Endodermal cell (in vitro differentiated cells): Measurements from ENCODE around the gene TIAM1. TPM values are rescaled to one million over a fixed set of nuclear protein-coding genes. Genes with fewer than 3 reads are reported as not detected.

Experiments
- DNase-seq: peaks from one replicate; pipeline ENCODE4 v3.0.0-alpha.2; 2017
- H3K27ac ChIP-seq: 2 replicates; pipeline ENCODE4 v1.5.1; 2013; ENCODE audit warnings: mild to moderate bottlenecking, low read depth, low read length, moderate library complexity
- H3K27me3 ChIP-seq: 2 replicates; pipeline ENCODE4 v1.6.1; 2013; ENCODE audit warnings: mild to moderate bottlenecking, low read length, moderate library complexity; ENCODE audit not compliant: insufficient read depth, control insufficient read depth, poor library complexity, severe bottlenecking
- H3K36me3 ChIP-seq: 2 replicates; pipeline ENCODE4 v1.7.0; 2013; ENCODE audit warnings: mild to moderate bottlenecking, low read length, moderate library complexity; ENCODE audit not compliant: control insufficient read depth, insufficient read depth
- H3K4me1 ChIP-seq: one replicate; pipeline ENCODE4 v1.7.0; 2013; ENCODE audit warnings: low read length; ENCODE audit not compliant: control insufficient read depth, insufficient read depth
- H3K4me3 ChIP-seq: 2 replicates; pipeline ENCODE4 v1.5.1; 2013; ENCODE audit warnings: mild to moderate bottlenecking, low read length, moderate library complexity
- H3K9ac ChIP-seq: 2 replicates; pipeline ENCODE4 v1.6.1; 2013; ENCODE audit warnings: mild to moderate bottlenecking, low read length, moderate library complexity; ENCODE audit not compliant: poor library complexity, severe bottlenecking; ENCODE audit errors: extremely low read depth
- H3K9me3 ChIP-seq: 2 replicates; pipeline ENCODE4 v1.6.1; 2013; ENCODE audit warnings: mild to moderate bottlenecking, low read length, moderate library complexity; ENCODE audit not compliant: control insufficient read depth
- H3K27ac Mint-ChIP-seq: 2 replicates; pipeline ENCODE4 v1.8.0; 2020; ENCODE audit warnings: mixed read lengths
- H3K27me3 Mint-ChIP-seq: 2 replicates; pipeline ENCODE4 v1.8.0; 2021; ENCODE audit warnings: mild to moderate bottlenecking, mixed read lengths; ENCODE audit not compliant: insufficient read depth
- H3K36me3 Mint-ChIP-seq: 2 replicates; pipeline ENCODE4 v1.8.0; 2020; ENCODE audit warnings: low read depth, mixed read lengths
- H3K4me1 Mint-ChIP-seq: 2 replicates; pipeline ENCODE4 v1.8.0; 2020; ENCODE audit warnings: mixed read lengths
- H3K4me3 Mint-ChIP-seq: 2 replicates; pipeline ENCODE4 v1.8.0; 2020; ENCODE audit warnings: mild to moderate bottlenecking, moderate library complexity, mixed read lengths
- H3K9me3 Mint-ChIP-seq: 2 replicates; pipeline ENCODE4 v1.8.0; 2020; ENCODE audit warnings: mild to moderate bottlenecking, mixed read lengths
- CTCF ChIP-seq: fragments of 200-600 bp; sonication (generic); conservative IDR thresholded peaks from 2 replicates; pipeline ENCODE4 v1.5.0; 2021; ENCODE audit warnings: antibody characterized with exemption, mild to moderate bottlenecking
- WGBS, 2 experiments: methylation state at CpG; one replicate each; pipeline versions ENCODE4 v1.1.5 to v1.1.7; 2013; ENCODE audit warnings: missing lambda C conversion rate in 2 of 2, mixed read lengths in 1 of 2; ENCODE audit not compliant: insufficient coverage in 1 of 2, insufficient read length in 1 of 2; 5-methylcytosine and 5-hydroxymethylcytosine counted together
- total RNA-seq, 2 donors: library from RNA; stranded (reverse); fragmentation: NEBNext Ultra II Directional in 1 of 2; extraction: Animal tissue kit (Norgen Biotek cat#: 25700) in 1 of 2; gene quantifications; 2 replicates in 1 of 2; 3 replicates in 1 of 2; pipeline ENCODE4 v1.2.1, GENCODE V29; 2021

Gene TIAM1
- total RNA-seq, 2 donors from 2014 or later, result 29.4 to 33.3 TPM

DNA sequence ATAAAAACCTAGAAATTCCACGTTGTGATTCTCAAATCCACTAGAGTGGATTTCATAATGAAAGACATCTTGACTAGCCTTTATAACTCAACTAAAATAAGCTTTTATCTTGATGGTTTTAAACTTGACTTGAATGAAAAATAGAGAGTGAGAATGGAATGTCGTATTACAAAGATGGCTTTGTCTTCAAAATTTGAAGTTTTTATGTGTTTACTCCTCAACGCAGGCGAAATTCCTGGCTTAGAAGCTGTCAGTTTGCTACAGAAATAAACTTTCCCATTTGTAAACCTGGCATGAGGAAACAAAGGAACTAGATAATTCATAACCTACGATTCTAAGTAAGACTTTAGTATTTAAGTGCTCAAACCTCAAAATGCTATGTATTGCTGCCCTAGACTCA, 215.8 kb downstream of the TIAM1 start:
- H3K27me3 ChIP-seq, result no peaks in the 10 kb centered on the region
- peaks cover 14% of the 10 kb centered on the region for H3K4me1 ChIP-seq
- H3K4me1 Mint-ChIP-seq, result peaks cover 43% of the 10 kb centered on the region
- no peaks in the 10 kb centered on the region for H3K9me3 Mint-ChIP-seq
- H3K27ac ChIP-seq, result no peak overlapping the region
- H3K4me3 Mint-ChIP-seq, result no peak overlapping the region
- H3K36me3 Mint-ChIP-seq, result peaks cover 48% of the 10 kb centered on the region
- peaks cover 24% of the 10 kb centered on the region for H3K36me3 ChIP-seq
- DNase-seq, result no peak
- 90 to 93% methylated on average over 4 to 5 of the region's 5 CpGs for WGBS, 2 experiments
- no peaks in the 10 kb centered on the region for H3K9me3 ChIP-seq
- no peak overlapping the region for H3K4me3 ChIP-seq
- no peak overlapping the region for H3K9ac ChIP-seq
- H3K27me3 Mint-ChIP-seq, result no peaks in the 10 kb centered on the region
- H3K27ac Mint-ChIP-seq, result no peak overlapping the region
- no peak for TF ChIP-seq CTCF

- H3K4me1 Mint-ChIP-seq, result peaks cover 47% of the 10 kb centered on the region
- H3K27me3 ChIP-seq, result no peaks in the 10 kb centered on the region
- peaks cover 24% of the 10 kb centered on the region for H3K36me3 ChIP-seq
- H3K4me3 ChIP-seq, result no peak overlapping the region
- DNase-seq, result peak; percentile 70
- H3K27ac Mint-ChIP-seq, result peak overlapping the region; percentile 88
- TF ChIP-seq CTCF, result no peak
- no peaks in the 10 kb centered on the region for H3K27me3 Mint-ChIP-seq
- no peak overlapping the region for H3K9ac ChIP-seq
- H3K36me3 Mint-ChIP-seq, result peaks cover 45% of the 10 kb centered on the region
- WGBS, 2 experiments, result 49 to 70% methylated on average over 4 to 6 of the region's 6 CpGs
- peaks cover 21% of the 10 kb centered on the region for H3K4me1 ChIP-seq
- peak overlapping the region; percentile 19 for H3K27ac ChIP-seq
- no peaks in the 10 kb centered on the region for H3K9me3 Mint-ChIP-seq
- H3K9me3 ChIP-seq, result no peaks in the 10 kb centered on the region
- peak overlapping the region; percentile 12 for H3K4me3 Mint-ChIP-seq
Measured at GRCh38 chr21:31124010-31124409, 220.1 kb downstream of the TIAM1 start.

GRCh38 chr21:31119199-31119598, 224.9 kb downstream of the TIAM1 start:
- TF ChIP-seq CTCF, result no peak
- no peak overlapping the region for H3K27ac ChIP-seq
- no peaks in the 10 kb centered on the region for H3K27me3 Mint-ChIP-seq
- H3K27ac Mint-ChIP-seq, result no peak overlapping the region
- no peak for DNase-seq
- H3K4me1 ChIP-seq, result peaks cover 15% of the 10 kb centered on the region
- H3K36me3 ChIP-seq, result peaks cover 16% of the 10 kb centered on the region
- no peak overlapping the region for H3K4me3 Mint-ChIP-seq
- H3K9ac ChIP-seq, result no peak overlapping the region
- H3K36me3 Mint-ChIP-seq, result peaks cover 38% of the 10 kb centered on the region
- H3K4me1 Mint-ChIP-seq, result peaks cover 36% of the 10 kb centered on the region
- H3K9me3 ChIP-seq, result no peaks in the 10 kb centered on the region
- no peak overlapping the region for H3K4me3 ChIP-seq
- H3K9me3 Mint-ChIP-seq, result no peaks in the 10 kb centered on the region
- H3K27me3 ChIP-seq, result no peaks in the 10 kb centered on the region
- WGBS, 2 experiments, result 97% methylated on average over 5 to 6 of the region's 6 CpGs
